WI38 (cell line): ENCODE data around the gene FXYD4.
"Not testable (repeated sequence)": the region's sequence is repeated elsewhere in the genome, so short reads cannot be mapped to it uniquely, and the experiment has no call there.

ENCODE experiments used
- H3K4me3 ChIP-seq: 2 replicates; pipeline ENCODE4 v1.5.1; 2011; ENCODE audit warnings: low read depth, mild to moderate bottlenecking, control low read depth, low read length
- CTCF ChIP-seq: IDR thresholded peaks from 2 replicates; pipeline ENCODE4 v1.5.1; 2012; ENCODE audit warnings: low read depth, mild to moderate bottlenecking, control low read depth, low read length

Gene FXYD4

DNA sequence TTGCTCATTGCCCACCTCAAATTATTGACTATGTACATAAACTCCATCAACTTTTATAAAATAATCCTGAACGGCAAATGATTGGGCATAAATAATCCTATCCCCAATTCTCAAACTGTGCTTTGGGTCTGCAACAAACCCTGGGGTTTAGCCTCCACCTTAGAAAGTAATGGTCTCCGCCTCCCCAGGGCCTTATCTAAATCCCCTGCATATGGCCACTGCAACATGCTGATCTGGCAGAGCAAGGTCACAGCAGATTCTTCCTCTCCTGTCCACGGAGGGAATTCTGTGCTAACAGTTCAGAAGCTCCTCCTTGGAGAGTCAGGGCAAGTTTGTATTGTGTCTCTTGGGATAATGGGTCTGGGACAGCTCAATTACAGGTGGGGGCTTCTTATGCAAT lies 18.4 kb downstream of the FXYD4 start:
- no peak overlapping the region for H3K4me3 ChIP-seq
- no peak for TF ChIP-seq CTCF

DNA sequence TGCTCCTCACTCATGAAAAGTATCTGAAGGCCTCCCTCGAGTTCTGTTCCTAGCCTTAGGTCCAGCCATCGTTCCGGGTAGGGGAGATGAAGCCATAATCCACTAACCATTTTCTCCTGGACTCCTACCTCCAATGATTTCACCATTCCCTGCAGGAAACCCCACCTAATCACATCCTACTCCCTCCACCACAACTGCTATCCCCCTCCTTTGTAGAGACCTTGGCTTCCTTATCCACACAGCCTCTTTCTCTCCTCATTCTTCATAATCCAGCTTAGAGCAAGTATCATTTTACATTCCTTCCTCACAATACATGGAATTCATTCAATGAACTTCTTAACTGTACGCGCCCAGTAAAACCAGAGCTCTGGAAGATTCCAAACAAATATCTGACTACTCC lies 18.9 kb downstream of the FXYD4 start:
- TF ChIP-seq CTCF = no peak
- H3K4me3 ChIP-seq = no peak overlapping the region

- peak; percentile 44 for TF ChIP-seq CTCF
- H3K4me3 ChIP-seq = no peak overlapping the region
Observed at GRCh38 chr10:43390759-43391158, 19.3 kb downstream of the FXYD4 start.

DNA sequence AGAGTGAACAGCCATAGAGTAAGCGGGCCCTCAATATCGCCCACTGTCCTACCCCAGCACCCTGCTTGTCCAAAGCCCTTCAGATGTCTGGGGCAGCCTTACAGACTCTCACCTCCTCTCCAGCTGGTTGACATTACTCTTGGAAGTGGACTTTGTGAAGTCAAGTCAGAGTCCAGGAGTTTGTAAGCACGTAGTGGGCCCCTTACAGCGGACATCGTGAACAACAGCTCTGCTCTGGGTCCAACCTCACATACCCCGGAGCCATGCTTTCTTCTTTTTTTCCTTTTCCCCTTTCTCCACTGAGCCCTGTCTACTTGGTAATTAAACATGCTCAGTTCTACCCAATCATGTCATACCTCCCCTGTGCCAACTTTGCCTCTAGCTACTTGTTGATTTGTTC lies 20.1 kb downstream of the FXYD4 start:
- no peak overlapping the region for H3K4me3 ChIP-seq
- no peak for TF ChIP-seq CTCF

DNA sequence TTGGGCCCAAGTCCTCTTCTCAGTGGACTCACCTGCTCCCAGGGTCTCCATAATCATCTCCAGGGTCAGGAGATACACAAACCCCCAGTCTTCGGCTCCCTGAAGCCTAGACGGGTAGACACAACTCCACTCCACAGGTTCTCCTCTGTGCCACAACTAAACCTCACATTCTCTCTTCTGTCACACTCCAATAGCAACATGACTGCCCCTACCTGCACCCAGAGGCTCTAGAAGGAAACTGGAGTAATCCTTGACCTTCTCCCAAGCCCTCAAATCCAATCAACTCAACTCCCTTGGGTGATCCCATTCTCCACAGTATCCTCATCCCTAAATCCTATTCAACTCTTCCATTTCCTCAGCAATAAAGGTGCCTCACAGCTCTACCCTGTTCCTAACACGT lies 21.3 kb downstream of the FXYD4 start:
- H3K4me3 ChIP-seq = no peak overlapping the region
- TF ChIP-seq CTCF = no peak

GRCh38 chr10:43393186-43393585 lies 21.8 kb downstream of the FXYD4 start:
- H3K4me3 ChIP-seq = not testable (repeated sequence)

DNA sequence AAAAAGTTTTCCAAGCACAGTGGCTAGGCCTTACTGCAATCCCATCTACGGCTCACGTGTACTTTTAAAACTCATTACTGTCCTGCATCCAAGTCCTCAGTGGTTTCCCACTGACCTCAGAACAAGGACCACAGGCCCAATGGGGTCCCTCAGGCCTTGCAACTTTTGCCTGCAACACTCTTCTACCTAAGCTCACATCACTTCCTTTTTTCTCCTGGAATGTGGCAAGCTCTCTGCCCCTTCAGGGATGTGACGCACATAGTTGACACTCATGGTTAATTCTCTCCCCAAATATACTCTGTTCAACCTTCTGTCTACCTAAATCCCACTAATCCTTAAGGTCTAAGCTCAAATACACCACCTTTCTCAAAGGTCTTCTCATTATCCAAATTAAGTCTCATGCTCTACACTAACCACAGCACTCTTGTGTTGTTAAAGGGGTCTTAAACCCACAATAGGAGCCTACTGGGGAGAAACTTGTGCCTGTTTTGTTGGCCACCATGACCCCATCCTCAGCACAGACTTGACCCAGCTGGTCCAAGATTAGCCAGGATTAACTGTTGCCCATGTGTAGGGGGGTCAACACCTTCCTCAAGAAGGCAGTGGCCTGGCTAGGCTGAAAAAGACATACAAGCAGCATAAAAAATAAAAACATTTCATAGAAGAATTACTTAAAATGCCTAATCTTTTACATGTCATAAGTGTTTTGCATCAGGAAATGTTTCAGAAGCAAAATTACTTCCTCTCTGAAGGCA lies 22.3 kb downstream of the FXYD4 start:
- no peak overlapping the region for H3K4me3 ChIP-seq
- no peak for TF ChIP-seq CTCF

DNA sequence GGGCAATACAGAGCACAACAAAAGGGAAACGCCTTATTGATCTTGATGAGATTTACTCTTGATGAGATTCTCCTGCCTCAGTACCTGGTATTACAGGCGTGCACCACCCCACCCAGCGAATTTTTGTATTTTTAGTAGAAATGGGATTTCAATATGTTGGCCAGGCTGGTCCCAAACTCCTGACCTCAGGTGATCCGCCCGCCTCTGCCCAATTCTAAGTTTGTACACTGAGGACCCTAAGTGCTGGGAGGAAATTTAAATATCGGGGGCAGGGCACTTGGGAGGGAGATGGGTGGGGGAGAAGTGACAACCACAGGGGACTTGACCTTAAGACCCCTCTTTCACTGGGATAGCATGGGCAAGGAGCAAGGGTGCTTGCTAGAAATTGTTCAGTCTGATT lies 23.4 kb downstream of the FXYD4 start:
- no peak for TF ChIP-seq CTCF
- peak overlapping the region; percentile 59 for H3K4me3 ChIP-seq
